Measurements from ENCODE around the gene PLXNA4.

Gene PLXNA4

DNA sequence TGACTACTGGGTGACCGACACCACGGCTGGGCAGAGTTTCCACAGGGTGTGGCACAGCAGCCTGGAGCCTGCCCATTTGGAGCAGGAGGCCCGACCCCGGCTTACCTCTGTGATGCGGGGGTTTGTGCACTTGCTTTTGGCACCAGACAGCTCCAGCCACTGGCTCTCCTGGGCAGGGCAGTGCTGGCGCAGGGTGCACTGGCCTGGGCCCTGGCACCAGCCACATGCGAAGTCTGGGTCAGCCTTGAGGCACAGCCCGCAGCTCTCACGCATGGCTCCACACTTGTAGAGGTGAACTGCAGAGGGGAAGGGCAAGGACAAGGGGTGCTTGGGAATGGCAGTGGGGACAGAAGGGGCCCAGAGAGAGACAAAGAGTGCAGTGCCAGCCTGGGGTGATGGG is 373.7 kb downstream of the PLXNA4 start:
- DNase-seq (ENCODE audit: low spot score): no peak
- in situ Hi-C loops (cut with MboI; ENCODE audit: low sequenced_read_pairs, unreplicated experiment): no loop called here
- TF ChIP-seq CTCF (IDR thresholded peaks at IDR 0.05; ENCODE audit: borderline replicate concordance, control extremely low read depth, extremely low read depth, insufficient read depth, missing control alignments): no peak

DNA sequence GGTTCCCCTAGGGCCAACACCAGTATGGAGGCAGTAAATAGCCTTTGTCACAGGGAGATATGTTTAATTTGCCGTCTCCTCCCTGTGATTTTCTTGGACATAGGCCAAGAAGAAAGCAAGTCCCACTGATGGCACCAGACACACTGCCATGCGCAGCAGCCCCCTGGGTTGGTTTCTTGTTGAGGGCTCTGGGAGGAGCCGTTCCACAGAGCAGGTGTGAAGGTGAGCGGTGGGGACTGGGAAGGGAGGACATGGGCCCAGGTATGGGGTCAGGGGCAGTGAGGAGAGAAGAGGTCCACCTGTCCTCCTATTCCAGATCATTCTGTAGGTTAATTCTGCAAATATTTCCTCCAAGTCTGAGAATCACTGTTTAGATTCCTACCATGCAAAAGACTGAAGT is 376.1 kb downstream of the PLXNA4 start:
- no peak for DNase-seq (ENCODE audit: low spot score)
- TF ChIP-seq CTCF (IDR thresholded peaks at IDR 0.05; ENCODE audit: borderline replicate concordance, control extremely low read depth, extremely low read depth, insufficient read depth, missing control alignments): no peak
- in situ Hi-C loops (cut with MboI; ENCODE audit: low sequenced_read_pairs, unreplicated experiment): no loop called here

DNA sequence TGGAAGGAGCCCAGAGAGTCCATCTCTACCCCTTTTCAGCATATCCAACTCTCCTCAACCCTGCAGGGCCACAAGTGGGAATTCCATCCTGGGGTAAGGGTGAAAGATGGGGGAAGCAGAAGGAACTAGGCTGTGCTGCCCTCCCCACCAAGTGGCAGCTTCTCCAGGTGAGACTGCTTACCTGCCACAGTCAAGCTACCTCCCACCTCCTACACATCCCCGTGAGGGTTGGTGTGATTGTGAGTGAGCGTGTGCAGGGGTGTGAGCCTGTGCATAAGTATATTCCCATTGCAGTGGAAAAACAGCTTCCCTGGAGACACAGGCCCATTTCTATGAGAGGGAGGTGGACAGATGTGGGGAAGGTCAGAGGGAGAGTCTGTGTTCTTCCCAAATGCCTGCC is 376.6 kb downstream of the PLXNA4 start:
- DNase-seq (ENCODE audit: low spot score): no peak
- no peak for TF ChIP-seq CTCF (IDR thresholded peaks at IDR 0.05; ENCODE audit: borderline replicate concordance, control extremely low read depth, extremely low read depth, insufficient read depth, missing control alignments)
- in situ Hi-C loops (cut with MboI; ENCODE audit: low sequenced_read_pairs, unreplicated experiment): no loop called here

DNA sequence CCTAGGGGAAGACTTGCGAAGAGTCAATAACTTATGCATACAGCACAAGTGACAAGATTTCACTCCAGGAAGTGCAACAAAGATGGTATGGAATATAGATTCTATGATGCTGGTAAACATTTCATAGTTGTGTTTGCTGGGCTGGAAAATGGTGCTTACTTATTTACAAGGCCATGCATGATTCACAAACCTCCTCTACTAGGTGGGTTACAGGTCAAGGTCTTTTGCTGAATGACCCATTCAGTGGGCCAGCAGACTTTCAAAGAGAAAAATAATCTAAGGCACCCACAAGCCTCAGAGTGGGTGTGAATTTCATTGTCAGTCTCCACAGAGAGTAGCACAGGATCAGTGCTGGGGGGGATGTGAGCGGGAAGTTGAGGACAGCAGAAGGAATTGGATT is 378.5 kb downstream of the PLXNA4 start:
- DNase-seq (ENCODE audit: low spot score): no peak
- in situ Hi-C loops (cut with MboI; ENCODE audit: low sequenced_read_pairs, unreplicated experiment): no loop called here
- no peak for TF ChIP-seq CTCF (IDR thresholded peaks at IDR 0.05; ENCODE audit: borderline replicate concordance, control extremely low read depth, extremely low read depth, insufficient read depth, missing control alignments)

- DNase-seq (ENCODE audit: low spot score): no peak
- in situ Hi-C loops (cut with MboI; ENCODE audit: low sequenced_read_pairs, unreplicated experiment): no loop called here
- TF ChIP-seq CTCF (IDR thresholded peaks at IDR 0.05; ENCODE audit: borderline replicate concordance, control extremely low read depth, extremely low read depth, insufficient read depth, missing control alignments): no peak
These were observed 382.4 kb downstream of the PLXNA4 start for GRCh38 chr7:132193898-132194297.

GRCh38 chr7:132192809-132193208 is 383.5 kb downstream of the PLXNA4 start:
- in situ Hi-C loops (cut with MboI; ENCODE audit: low sequenced_read_pairs, unreplicated experiment): no loop called here
- no peak for TF ChIP-seq CTCF (IDR thresholded peaks at IDR 0.05; ENCODE audit: borderline replicate concordance, control extremely low read depth, extremely low read depth, insufficient read depth, missing control alignments)
- DNase-seq (ENCODE audit: low spot score): no peak

GRCh38 chr7:132191418-132191817 is 384.9 kb downstream of the PLXNA4 start:
- no peak for TF ChIP-seq CTCF (IDR thresholded peaks at IDR 0.05; ENCODE audit: borderline replicate concordance, control extremely low read depth, extremely low read depth, insufficient read depth, missing control alignments)
- DNase-seq (ENCODE audit: low spot score): no peak
- in situ Hi-C loops (cut with MboI; ENCODE audit: low sequenced_read_pairs, unreplicated experiment): no loop called here

All from GM13976 (cell line).